ENCODE results near the gene TNNC1. TPM values are rescaled to one million over a fixed set of nuclear protein-coding genes. Genes with fewer than 3 reads are reported as not detected.

The TNNC1 gene
- polyA plus RNA-seq, 3 donors = not detected

- no peak overlapping the region for H3K4me3 ChIP-seq (replicated peaks in 1 of 3; ENCODE audit: low read depth in 2 of 3, low read length in 3 of 3)
- H3K4me1 ChIP-seq (ENCODE audit: control insufficient read depth in 1 of 2, insufficient read depth in 2 of 2, low read length in 2 of 2) = peaks cover 5 to 11% of the 10 kb centered on the region in 2 donors
- H3K9ac ChIP-seq (ENCODE audit: insufficient read depth, low read length, poor library complexity, severe bottlenecking) = no peak overlapping the region
- H3K79me2 ChIP-seq (ENCODE audit: insufficient read depth, low read length) = no peaks in the 10 kb centered on the region
- no peaks in the 10 kb centered on the region for H4K20me1 ChIP-seq (ENCODE audit: insufficient read depth, low read length)
- H2AFZ ChIP-seq (ENCODE audit: insufficient read depth, low read depth, low read length, poor library complexity, severe bottlenecking) = no peak overlapping the region
- no peak for TF ChIP-seq CTCF (IDR thresholded peaks at IDR 0.05)
- H3K9me3 ChIP-seq (replicated peaks in 1 of 2; ENCODE audit: control insufficient read depth in 1 of 2, insufficient read depth in 1 of 2, low read length in 2 of 2) = no peaks in the 10 kb centered on the region
- H3K9me3 Mint-ChIP-seq = peaks cover 0 to 5% (median 3%) of the 10 kb centered on the region in 7 donors
- no peak overlapping the region for H3K4me2 ChIP-seq (replicated peaks; ENCODE audit: extremely low read depth, low read length, poor library complexity, severe bottlenecking)
- no peak overlapping the region for H3K4me3 Mint-ChIP-seq
- no peak overlapping the region for H3K27ac ChIP-seq (ENCODE audit: low read depth in 1 of 2, low read length in 2 of 2)
- no peak for DNase-seq
- WGBS (ENCODE audit: insufficient coverage) = 75% methylated on average over 1 of the region's 4 CpGs
- peaks cover 2 to 9% (median 7%) of the 10 kb centered on the region in 3 donors for H3K27me3 Mint-ChIP-seq (ENCODE audit: low read depth in 3 of 3)
- peaks cover 6% of the 10 kb centered on the region for H3K4me1 Mint-ChIP-seq
- no peak overlapping the region for H3K27ac Mint-ChIP-seq
- no peaks in the 10 kb centered on the region for H3K36me3 Mint-ChIP-seq
- intact Hi-C loops (cut with micrococcal nuclease) = no loop called here
- no peaks in the 10 kb centered on the region for H3K36me3 ChIP-seq (replicated peaks in 1 of 2; ENCODE audit: control insufficient read depth in 1 of 2, insufficient read depth in 2 of 2, low read length in 2 of 2)
- H3K27me3 ChIP-seq (ENCODE audit: control insufficient read depth in 2 of 2, insufficient read depth in 2 of 2, low read length in 2 of 2) = no peaks in the 10 kb centered on the region
Measured at GRCh38 chr3:52446042-52446441, 7.8 kb downstream of the TNNC1 start.

GRCh38 chr3:52444860-52445793, 8.7 kb downstream of the TNNC1 start, which contains the start of gene SEMA3G:
Gene SEMA3G (minus strand): TSS chr3:52445103. CDS start chr3:52445027, 76 bp downstream.
- DNase-seq = peak; percentile 57 to 61 (median 58)
- H2AFZ ChIP-seq (ENCODE audit: insufficient read depth, low read depth, low read length, poor library complexity, severe bottlenecking) = peak within 1 kb of the TSS; percentile 63
- no peaks in the 10 kb centered on the region for H3K79me2 ChIP-seq (ENCODE audit: insufficient read depth, low read length)
- peak; percentile 70 for TF ChIP-seq CTCF (IDR thresholded peaks at IDR 0.05)
- no peaks in the 10 kb centered on the region for H3K9me3 ChIP-seq (replicated peaks in 1 of 2; ENCODE audit: control insufficient read depth in 1 of 2, insufficient read depth in 1 of 2, low read length in 2 of 2)
- Mint-ChIP-seq H3K27ac (peak within 1 kb of the TSS in 2 of 7 donors; percentile 12 to 13), H3K4me1 (peaks cover 6% of the 10 kb centered on the region), H3K4me3 (no peak within 1 kb of the TSS), H3K27me3 (ENCODE audit: low read depth in 3 of 3) (peaks cover 2 to 9% (median 7%) of the 10 kb centered on the region in 3 donors), H3K9me3 (no peaks in the 10 kb centered on the region), H3K36me3 (no peaks in the 10 kb centered on the region)
- intact Hi-C loops (cut with micrococcal nuclease) = loop anchor here in 1 of 2 donors (2.0 kb wide), 1 partner anchor 16 kb away; no protein-coding TSS in a partner anchor
- H3K4me2 ChIP-seq (replicated peaks; ENCODE audit: extremely low read depth, low read length, poor library complexity, severe bottlenecking) = peak within 1 kb of the TSS; percentile 21
- no peaks in the 10 kb centered on the region for H3K36me3 ChIP-seq (replicated peaks in 1 of 2; ENCODE audit: control insufficient read depth in 1 of 2, insufficient read depth in 2 of 2, low read length in 2 of 2)
- H3K4me3 ChIP-seq (replicated peaks in 1 of 3; ENCODE audit: low read depth in 2 of 3, low read length in 3 of 3) = no peak within 1 kb of the TSS
- H3K4me1 ChIP-seq (ENCODE audit: control insufficient read depth in 1 of 2, insufficient read depth in 2 of 2, low read length in 2 of 2) = peaks cover 5 to 11% of the 10 kb centered on the region in 2 donors
- no peaks in the 10 kb centered on the region for H4K20me1 ChIP-seq (ENCODE audit: insufficient read depth, low read length)
- 16% methylated on average over 13 of the region's 19 CpGs for WGBS (ENCODE audit: insufficient coverage)
- H3K27ac ChIP-seq (ENCODE audit: low read depth in 1 of 2, low read length in 2 of 2) = no peak within 1 kb of the TSS
- no peak within 1 kb of the TSS for H3K9ac ChIP-seq (ENCODE audit: insufficient read depth, low read length, poor library complexity, severe bottlenecking)
- H3K27me3 ChIP-seq (ENCODE audit: control insufficient read depth in 2 of 2, insufficient read depth in 2 of 2, low read length in 2 of 2) = no peaks in the 10 kb centered on the region
